ENCODE results near the gene EPS8L1.

EPS8L1 gene

DNA sequence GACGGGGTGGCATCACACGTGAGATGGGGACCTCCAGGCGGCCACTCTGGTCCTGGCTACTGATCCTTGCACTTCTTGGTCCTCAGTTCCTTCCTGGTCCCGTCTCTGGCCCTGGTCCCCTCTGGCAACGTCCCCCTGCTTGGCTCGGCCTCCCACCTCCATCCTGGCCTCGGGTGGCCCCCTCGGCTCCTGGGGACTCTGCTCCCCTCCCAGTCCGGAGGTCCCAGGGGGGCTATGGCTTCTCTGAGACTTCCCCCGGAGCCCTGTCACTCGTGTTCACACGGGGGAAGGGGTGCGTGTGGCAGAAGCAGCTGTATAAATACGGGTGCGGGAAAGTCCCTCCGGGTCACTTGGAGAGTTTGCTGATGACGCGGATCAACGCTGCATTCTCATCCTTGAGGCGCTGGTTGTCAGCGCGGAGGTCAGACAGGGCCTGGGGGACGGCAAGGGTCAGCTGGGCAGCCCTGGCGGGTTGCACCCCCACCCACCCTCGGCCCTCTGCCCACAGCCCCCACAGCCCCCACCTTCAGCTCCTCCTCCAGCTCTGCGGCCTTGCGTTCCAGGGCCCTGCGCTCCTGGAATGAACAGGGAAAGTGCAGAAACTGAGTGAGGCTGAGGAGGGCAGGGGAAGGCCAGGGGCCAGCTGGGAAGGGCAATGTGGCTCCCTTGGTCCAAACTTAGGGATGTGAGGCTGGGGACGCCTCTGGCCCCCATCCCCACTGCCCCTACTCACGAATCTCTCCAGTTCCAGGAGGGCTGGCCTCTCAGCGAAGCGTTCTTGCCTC is 15.6 kb downstream of the EPS8L1 start:
- DNase-seq (ENCODE audit: low read depth, low spot score): no peak
- no peak overlapping the region for H3K4me3 ChIP-seq (ENCODE audit: low read depth, low read length)
- TF ChIP-seq, protein P1, sequence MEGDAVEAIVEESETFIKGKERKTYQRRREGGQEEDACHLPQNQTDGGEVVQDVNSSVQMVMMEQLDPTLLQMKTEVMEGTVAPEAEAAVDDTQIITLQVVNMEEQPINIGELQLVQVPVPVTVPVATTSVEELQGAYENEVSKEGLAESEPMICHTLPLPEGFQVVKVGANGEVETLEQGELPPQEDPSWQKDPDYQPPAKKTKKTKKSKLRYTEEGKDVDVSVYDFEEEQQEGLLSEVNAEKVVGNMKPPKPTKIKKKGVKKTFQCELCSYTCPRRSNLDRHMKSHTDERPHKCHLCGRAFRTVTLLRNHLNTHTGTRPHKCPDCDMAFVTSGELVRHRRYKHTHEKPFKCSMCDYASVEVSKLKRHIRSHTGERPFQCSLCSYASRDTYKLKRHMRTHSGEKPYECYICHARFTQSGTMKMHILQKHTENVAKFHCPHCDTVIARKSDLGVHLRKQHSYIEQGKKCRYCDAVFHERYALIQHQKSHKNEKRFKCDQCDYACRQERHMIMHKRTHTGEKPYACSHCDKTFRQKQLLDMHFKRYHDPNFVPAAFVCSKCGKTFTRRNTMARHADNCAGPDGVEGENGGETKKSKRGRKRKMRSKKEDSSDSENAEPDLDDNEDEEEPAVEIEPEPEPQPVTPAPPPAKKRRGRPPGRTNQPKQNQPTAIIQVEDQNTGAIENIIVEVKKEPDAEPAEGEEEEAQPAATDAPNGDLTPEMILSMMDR (IDR thresholded peaks at IDR 0.05; ENCODE audit: low read depth, low read length): no peak

DNA sequence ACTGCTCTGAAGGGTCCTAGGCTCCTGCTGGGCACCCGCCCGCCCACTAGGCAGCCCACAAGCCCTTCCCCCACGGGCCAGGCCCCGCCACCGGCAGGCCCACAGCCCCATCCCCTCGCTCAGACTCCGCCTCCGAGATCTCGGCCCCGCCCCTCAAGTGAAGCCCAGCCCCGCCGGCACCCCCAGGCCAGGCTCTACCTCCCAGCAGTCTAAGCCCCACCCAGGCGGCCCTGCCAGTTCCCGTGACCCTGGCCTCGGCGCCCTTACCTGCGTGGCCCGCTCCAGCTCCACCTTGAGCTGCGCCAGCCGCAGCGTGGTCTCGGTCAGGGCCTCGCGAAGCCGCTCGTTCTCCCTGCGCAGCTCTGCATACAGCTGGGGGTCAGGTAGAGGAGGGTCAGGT is 16.3 kb downstream of the EPS8L1 start:
- DNase-seq (ENCODE audit: low read depth, low spot score): no peak

More for the DNA sequence above, 15.6 kb downstream of the EPS8L1 start:
- in situ Hi-C loops (cut with HindIII; ENCODE audit: low sequenced_read_pairs): no loop called here

DNA sequence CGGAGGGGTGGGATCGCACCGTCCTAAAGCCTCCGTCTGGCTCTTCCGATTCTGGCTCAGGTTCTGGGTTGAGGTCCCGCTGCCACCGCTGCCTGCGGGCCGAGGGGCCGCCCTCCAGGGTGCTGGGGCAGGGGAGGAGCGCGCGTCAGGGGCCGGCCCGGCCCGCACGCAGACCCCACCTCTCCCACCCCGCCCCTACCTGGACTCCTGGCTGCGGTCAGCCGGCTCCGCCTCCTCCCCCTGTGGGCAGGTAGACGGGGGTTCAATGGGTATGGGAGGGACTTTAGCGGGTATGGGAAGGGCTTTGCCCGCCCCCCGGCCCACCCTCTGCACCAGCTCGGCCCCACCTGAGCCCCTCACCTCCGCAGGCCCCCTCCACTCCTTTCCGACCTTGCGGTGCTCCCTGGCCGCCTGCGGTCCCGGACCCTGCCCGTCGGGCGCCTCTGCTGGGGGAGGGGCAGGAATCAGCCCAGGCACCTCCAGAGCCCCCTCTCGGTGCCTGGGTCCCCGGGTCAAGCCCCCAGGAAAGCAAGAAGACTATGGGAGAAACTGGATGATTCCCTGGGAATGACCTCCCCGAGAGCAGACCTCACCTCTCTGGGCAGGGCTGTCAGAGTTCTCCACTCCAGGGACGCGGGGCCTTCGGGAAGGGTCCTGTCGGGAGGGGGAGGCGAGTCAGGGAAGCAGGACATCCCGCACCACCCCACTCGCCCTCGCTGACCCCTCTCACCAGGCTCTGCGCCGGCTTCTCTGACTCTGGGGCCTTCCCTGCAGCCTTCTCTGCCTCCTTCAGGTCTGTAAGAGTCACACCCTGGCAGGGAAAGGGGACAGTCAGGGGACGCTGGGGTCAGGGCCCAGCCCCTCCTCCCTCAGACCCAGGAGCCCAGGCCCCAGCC is 17.0 kb downstream of the EPS8L1 start:
- no peak for DNase-seq (ENCODE audit: low read depth, low spot score)
- TF ChIP-seq, protein P1 (IDR thresholded peaks at IDR 0.05; ENCODE audit: low read depth, low read length): no peak
- no peak overlapping the region for H3K4me3 ChIP-seq (ENCODE audit: low read depth, low read length)
- in situ Hi-C loops (cut with HindIII; ENCODE audit: low sequenced_read_pairs): no loop called here

More for the DNA sequence above, 16.3 kb downstream of the EPS8L1 start:
- in situ Hi-C loops (cut with HindIII; ENCODE audit: low sequenced_read_pairs): no loop called here
- TF ChIP-seq, protein P1 (IDR thresholded peaks at IDR 0.05; ENCODE audit: low read depth, low read length): no peak
- no peak overlapping the region for H3K4me3 ChIP-seq (ENCODE audit: low read depth, low read length)

DNA sequence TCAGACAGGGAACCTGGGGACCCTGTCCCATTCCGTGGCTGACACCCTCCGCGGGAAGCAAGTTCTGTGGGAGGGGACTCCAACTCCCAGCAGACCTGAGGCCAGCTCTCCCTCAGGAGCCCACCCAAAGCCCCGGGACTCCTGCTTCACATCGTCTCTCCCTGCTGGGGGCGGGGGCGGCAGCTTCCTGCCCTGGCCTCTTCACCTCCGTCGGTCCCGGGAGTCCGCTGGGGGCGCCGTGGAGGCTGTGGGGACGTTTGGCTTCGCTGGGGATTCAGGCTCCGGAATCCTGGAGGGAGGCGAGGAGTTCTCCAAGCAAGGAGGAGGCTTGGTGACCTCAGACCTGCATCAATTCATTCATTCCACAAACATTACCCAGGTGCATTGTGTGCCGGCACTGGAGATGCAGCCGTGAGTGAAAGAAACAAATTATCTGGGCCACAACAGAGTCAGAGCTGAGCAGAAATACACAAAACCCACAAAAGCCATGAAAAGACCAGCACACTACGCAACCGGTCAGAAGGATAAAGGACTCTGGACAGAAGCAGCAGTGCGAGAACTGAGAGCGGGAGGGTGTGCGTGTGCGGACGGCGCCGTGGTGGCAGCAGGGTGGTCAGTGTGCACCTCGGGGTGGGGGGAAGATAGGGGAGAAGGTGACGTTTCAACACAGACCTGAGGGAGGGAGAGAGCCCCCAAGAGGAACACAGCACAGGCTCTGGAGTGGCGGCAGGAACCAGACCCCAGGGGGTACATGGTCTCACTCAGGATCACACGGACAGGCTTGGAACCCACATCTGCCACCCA is 19.0 kb downstream of the EPS8L1 start:
- no peak overlapping the region for H3K4me3 ChIP-seq (ENCODE audit: low read depth, low read length)
- TF ChIP-seq, protein P1 (IDR thresholded peaks at IDR 0.05; ENCODE audit: low read depth, low read length): no peak
- in situ Hi-C loops (cut with HindIII; ENCODE audit: low sequenced_read_pairs): no loop called here
- DNase-seq (ENCODE audit: low read depth, low spot score): no peak

DNA sequence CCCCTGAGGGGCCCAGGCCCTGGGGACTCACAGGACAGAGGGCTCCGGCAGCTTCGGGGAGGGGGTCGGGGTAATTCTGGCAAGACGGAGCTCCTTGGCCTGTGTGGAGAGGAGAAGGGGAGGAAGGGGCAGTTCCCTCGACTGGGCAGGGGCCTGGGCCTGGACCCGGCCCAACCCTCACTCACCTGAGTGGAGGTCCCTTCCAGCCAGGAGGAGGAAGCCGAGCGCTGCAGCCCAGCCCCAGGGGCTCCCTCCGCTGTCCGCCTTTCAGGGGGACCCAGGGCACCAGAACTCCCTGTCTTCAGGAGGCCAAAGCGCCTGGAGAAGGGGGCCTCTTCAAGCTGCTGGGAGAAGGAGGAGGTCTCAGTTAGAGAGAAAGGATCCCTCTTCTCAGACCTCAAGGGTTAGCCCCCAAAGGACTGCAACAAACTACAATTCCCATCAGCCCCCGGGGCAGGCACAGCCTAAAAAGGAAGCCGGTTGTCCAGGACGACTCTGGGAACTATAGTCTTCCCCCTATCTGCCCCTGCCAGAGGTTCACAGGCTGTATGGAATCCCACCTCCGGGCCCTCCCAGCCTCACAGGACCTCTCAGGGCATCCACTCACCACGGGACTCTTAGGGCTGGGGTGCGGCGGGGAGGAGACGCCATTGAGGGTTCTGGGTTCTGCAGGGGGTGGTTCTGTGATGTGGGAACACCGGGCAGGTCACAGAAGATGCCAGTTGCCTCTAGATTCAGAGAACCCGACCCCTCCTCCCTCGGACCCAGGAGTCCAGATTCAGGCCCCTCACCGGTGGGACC is 19.8 kb downstream of the EPS8L1 start:
- TF ChIP-seq, protein P1 (IDR thresholded peaks at IDR 0.05; ENCODE audit: low read depth, low read length): no peak
- in situ Hi-C loops (cut with HindIII; ENCODE audit: low sequenced_read_pairs): no loop called here
- DNase-seq (ENCODE audit: low read depth, low spot score): no peak

More for the DNA sequence above, 19.8 kb downstream of the EPS8L1 start:
- H3K4me3 ChIP-seq (ENCODE audit: low read depth, low read length): no peak overlapping the region
